GM19099 (cell line): ENCODE measurements around the gene FYB2.

Experiments used
- POLR2A ChIP-seq: IDR thresholded peaks from 3 replicates; pipeline ENCODE4 v1.6.1; 2011; ENCODE audit warnings: low read depth; ENCODE audit not compliant: insufficient read length; ENCODE audit errors: extremely low read depth

Gene FYB2

DNA sequence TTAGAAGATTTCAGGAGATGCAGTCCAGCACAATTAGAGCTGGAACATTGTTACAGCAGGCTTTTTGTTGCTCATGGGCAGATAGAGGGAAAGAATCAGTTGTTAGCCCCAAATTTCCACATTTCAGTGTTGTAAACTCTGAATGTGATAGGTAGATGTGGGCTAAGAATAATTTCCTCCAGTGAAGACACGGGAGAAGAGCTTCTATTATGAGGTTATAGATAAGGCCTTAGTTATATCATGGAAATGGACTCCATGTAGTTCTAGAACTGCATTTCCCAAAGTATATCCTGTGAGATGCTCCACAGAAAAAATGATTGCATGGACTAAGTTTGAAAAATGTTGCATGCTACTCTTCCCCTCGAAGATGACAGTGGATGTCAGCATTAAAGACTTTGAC lies 109.2 kb downstream of the FYB2 start:
- no peak for TF ChIP-seq POLR2A

DNA sequence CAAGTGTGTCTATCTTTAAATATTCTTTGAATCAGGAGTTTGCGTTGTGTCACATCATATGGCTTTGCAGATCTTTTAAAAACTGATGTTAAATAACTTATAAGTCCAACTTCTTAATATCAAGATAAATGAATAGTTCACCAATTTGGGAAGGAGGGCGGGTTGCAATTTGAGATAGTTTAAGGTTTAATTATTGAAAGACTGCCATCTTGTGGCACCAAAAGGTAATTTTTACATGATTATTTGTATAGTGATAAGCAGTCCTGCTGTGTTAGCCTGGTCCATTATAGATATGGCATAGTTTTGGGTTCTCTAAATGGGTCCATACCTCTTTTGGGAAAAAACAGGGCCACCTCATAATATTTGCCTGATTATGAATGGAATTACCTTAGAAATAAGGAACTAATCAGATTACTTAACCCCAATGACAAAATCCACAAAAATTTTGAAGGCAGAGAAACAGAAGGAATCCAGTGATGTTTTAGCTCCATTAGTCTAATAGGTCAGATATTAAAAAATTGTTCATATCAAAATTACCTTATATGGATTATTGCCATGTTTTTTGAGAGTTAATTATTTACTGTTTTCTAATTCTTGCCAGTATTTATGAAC lies 109.8 kb downstream of the FYB2 start:
- TF ChIP-seq POLR2A = no peak

- TF ChIP-seq POLR2A = no peak
These were observed 111.8 kb downstream of the FYB2 start for GRCh38 chr1:56707379-56707778.

GRCh38 chr1:56703747-56704146 lies 115.5 kb downstream of the FYB2 start:
- no peak for TF ChIP-seq POLR2A

DNA sequence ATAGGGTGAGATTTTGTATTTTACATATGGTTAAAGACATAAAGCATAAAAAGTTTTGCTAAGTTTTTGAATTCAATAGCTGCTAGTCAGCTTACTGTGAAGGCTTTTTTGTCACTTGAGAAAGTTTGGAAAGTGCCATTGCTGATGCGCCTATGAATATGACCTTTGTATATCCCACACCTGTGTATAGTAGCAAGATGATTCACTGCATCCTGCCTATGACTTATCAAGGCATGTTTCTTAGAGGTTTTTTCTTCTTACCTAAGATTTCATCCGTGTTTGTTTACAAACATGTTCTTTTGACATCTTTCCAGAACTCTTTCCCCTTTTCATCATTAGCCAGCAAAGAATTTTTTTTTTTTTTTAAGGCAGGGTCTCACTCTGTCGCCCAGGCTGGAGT lies 122.5 kb downstream of the FYB2 start:
- TF ChIP-seq POLR2A = no peak

- no peak for TF ChIP-seq POLR2A
These were observed 130.6 kb downstream of the FYB2 start for GRCh38 chr1:56688522-56689026.

DNA sequence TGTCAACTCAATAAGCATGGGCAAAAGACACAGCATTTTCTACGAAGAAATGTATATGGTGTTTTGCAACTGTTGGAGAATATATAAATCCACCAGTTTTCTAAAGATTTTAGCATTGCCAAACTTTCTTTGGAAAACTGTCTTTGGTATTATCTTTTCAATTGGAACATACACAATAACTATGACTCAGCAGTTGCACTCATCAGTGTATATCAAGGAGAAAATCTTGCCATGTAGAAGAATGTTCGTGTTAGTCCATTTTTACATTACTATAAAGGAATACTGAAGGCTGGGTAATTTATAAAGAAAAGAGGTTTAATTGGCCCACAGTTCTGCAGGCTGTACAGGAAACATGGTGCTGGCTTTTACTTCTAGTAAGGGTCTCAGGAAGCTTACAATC lies 133.0 kb downstream of the FYB2 start:
- TF ChIP-seq POLR2A = no peak

GRCh38 chr1:56683569-56683968 lies 135.6 kb downstream of the FYB2 start:
- TF ChIP-seq POLR2A = no peak

GRCh38 chr1:56676571-56677035 lies 142.6 kb downstream of the FYB2 start:
- no peak for TF ChIP-seq POLR2A

DNA sequence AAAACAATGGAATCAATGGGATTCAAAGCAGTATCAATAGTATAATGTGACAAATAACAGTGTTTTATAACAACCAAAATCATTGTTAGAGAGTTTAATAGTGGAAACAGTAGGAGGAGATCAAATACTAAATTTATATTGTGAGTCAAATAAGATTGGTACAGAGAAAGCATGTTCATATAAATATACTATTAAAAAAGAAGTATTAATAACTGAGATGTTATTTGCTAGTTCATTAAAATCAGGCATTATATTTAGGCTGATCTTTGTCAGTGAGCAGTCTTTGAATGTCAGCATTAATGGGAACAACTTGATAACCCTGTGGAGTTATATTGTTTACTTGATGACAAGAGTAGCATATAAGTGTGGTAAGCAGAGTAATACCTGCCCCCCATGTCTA lies 143.4 kb downstream of the FYB2 start:
- TF ChIP-seq POLR2A = no peak

- no peak for TF ChIP-seq POLR2A
These were observed 146.6 kb downstream of the FYB2 start for GRCh38 chr1:56672579-56672978.

DNA sequence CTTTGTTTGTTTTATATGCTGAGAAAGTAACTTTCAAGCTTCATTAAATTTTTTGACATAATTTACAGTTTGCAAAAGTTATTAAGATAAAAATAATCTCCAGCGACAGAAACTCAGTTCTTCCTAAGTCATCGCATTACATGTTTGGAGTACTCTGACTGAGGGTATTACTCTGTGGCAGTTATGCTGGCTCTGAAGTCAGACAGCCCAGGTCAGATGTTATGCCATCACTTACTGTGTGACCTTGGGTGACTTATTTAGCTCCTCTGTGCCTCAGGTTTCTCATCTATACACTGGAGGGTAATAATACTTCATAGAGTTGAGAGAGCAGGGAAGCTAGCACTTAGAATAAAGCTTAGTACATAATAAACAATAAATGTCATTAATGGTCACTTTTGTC lies 147.7 kb downstream of the FYB2 start:
- no peak for TF ChIP-seq POLR2A

DNA sequence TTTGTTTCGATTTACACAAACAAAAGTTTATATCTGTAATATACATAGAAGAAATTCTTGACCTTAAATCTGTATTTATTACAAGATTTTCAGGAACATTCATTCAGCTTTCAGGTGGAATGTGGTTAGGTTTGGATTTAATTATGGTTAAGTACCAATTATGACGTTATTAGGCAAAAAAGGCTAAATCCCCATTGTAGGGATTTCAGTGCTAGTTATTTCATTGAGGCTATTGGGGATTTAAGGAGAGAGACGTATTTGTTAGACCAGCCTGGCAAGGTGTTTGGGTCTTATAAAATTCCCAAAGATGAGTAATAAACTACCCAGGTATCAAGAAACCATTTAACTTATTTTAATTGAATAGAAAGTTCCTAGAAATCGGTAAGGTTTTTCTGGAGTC lies 148.1 kb downstream of the FYB2 start:
- TF ChIP-seq POLR2A = no peak

GRCh38 chr1:56670350-56670749 lies 148.9 kb downstream of the FYB2 start:
- no peak for TF ChIP-seq POLR2A
